IMR-90 (cell line): Measurements from ENCODE around the gene PTCD2. TPM values are rescaled to one million over a fixed set of nuclear protein-coding genes. Genes with fewer than 3 reads are reported as not detected.

Experiments used
- ATAC-seq: fragments of 200-7000 bp; cut with Tn5 transposase; 2 replicates; pipeline ENCODE4 v1.9.1; 2020; ENCODE audit warnings: low read depth, mild to moderate bottlenecking, moderate library complexity
- BruUV-seq: library from RNA; stranded (reverse); fragments of 400-500 nt; replicated peaks from 2 replicates; lab custom pipeline; 2021; lab: Mats Ljungman, UMichigan
- CTCF ChIA-PET: fragments of 300-600 bp; formaldehyde crosslinking; extraction: SDS; loops from one replicate; lab custom pipeline; 2021; ENCODE audit warnings: antibody characterized with exemption; lab: Yijun Ruan, JAX
- POLR2A ChIA-PET: fragments of 300-600 bp; sonication (Branson Sonifier 250); formaldehyde crosslinking; loops from one replicate; lab custom pipeline; 2022; ENCODE audit warnings: antibody characterized with exemption; ENCODE audit not compliant: unreplicated experiment; lab: Charles Lee
- DNase-seq: peaks from one replicate; pipeline ENCODE4 v3.0.0; 2013
- H2AFZ ChIP-seq: replicated peaks from 2 replicates; pipeline ENCODE3; 2013; ENCODE audit warnings: low read length, mild to moderate bottlenecking; ENCODE audit not compliant: poor library complexity
- H2AK5ac ChIP-seq: 2 replicates; pipeline ENCODE4 v1.6.1; 2013; ENCODE audit warnings: low read depth, low read length, inconsistent platforms
- H2AK9ac ChIP-seq: replicated peaks from 2 replicates; pipeline ENCODE3; 2013; ENCODE audit warnings: mild to moderate bottlenecking, low read depth, low read length, moderate library complexity; ENCODE audit not compliant: poor library complexity
- H2BK120ac ChIP-seq: 2 replicates; pipeline ENCODE4 v1.6.1; 2013; ENCODE audit warnings: low read depth, low read length, inconsistent platforms
- H2BK15ac ChIP-seq: 3 replicates; pipeline ENCODE4 v1.6.1; 2013; ENCODE audit warnings: low read depth, low read length, inconsistent platforms
- H2BK20ac ChIP-seq: 2 replicates; pipeline ENCODE4 v1.6.1; 2013; ENCODE audit warnings: low read depth, mild to moderate bottlenecking, inconsistent platforms, low read length, moderate library complexity
- H2BK5ac ChIP-seq: 2 replicates; pipeline ENCODE4 v1.6.1; 2013; ENCODE audit warnings: mild to moderate bottlenecking, low read depth, low read length, inconsistent platforms; ENCODE audit not compliant: poor library complexity, severe bottlenecking
- H3K14ac ChIP-seq: replicated peaks from 2 replicates; pipeline ENCODE4 v1.6.1; 2013; ENCODE audit warnings: low read depth, low read length, inconsistent platforms
- H3K18ac ChIP-seq: 2 replicates; pipeline ENCODE4 v1.6.1; 2013; ENCODE audit warnings: low read depth, low read length, control low read depth
- H3K23ac ChIP-seq: 2 replicates; pipeline ENCODE4 v1.6.1; 2013; ENCODE audit warnings: low read depth, low read length, inconsistent platforms
- H3K27ac ChIP-seq: 2 replicates; pipeline ENCODE4 v1.5.1; 2013; ENCODE audit warnings: mild to moderate bottlenecking, control low read depth, low read length; ENCODE audit not compliant: insufficient read depth
- H3K27me3 ChIP-seq: 2 replicates; pipeline ENCODE4 v1.6.1; 2013; ENCODE audit warnings: low read length; ENCODE audit not compliant: control insufficient read depth, insufficient read depth
- H3K36me3 ChIP-seq: 2 replicates; pipeline ENCODE4 v1.6.1; 2013; ENCODE audit warnings: low read length, mixed read lengths; ENCODE audit not compliant: control insufficient read depth, insufficient read depth
- H3K4ac ChIP-seq: 2 replicates; pipeline ENCODE4 v1.6.1; 2013; ENCODE audit warnings: low read depth, low read length, inconsistent platforms
- H3K4me1 ChIP-seq: 2 replicates; pipeline ENCODE4 v1.6.1; 2013; ENCODE audit warnings: low read length, mixed read lengths; ENCODE audit not compliant: control insufficient read depth, insufficient read depth
- H3K4me2 ChIP-seq: 2 replicates; pipeline ENCODE4 v1.6.1; 2013; ENCODE audit warnings: low read depth, mild to moderate bottlenecking, control low read depth, low read length, moderate library complexity
- H3K4me3 ChIP-seq: 2 replicates; pipeline ENCODE4 v1.5.1; 2013; ENCODE audit warnings: low read depth, mild to moderate bottlenecking, control low read depth, low read length, moderate library complexity; ENCODE audit not compliant: insufficient read depth
- H3K56ac ChIP-seq: 2 replicates; pipeline ENCODE4 v1.6.1; 2013; ENCODE audit warnings: low read length, inconsistent platforms; ENCODE audit not compliant: insufficient read depth; ENCODE audit errors: extremely low read depth
- H3K79me1 ChIP-seq, 2 experiments: 2 replicates each; pipeline ENCODE4 v1.6.1; 2013; ENCODE audit warnings: low read length in 2 of 2, inconsistent platforms in 1 of 2, low read depth in 1 of 2
- H3K9ac ChIP-seq: 2 replicates; pipeline ENCODE4 v1.6.1; 2013; ENCODE audit warnings: low read depth, low read length, control low read depth
- H3K9me1 ChIP-seq: 2 replicates; pipeline ENCODE4 v1.6.1; 2013; ENCODE audit warnings: low read length, inconsistent platforms; ENCODE audit not compliant: insufficient read depth
- H3K9me3 ChIP-seq: 2 replicates; pipeline ENCODE4 v1.6.1; 2013; ENCODE audit warnings: low read length; ENCODE audit not compliant: control insufficient read depth, insufficient read depth
- H4K20me1 ChIP-seq: 2 replicates; pipeline ENCODE4 v1.6.1; 2013; ENCODE audit warnings: low read length, inconsistent platforms; ENCODE audit not compliant: insufficient read depth
- H4K5ac ChIP-seq: 2 replicates; pipeline ENCODE4 v1.6.1; 2013; ENCODE audit warnings: mild to moderate bottlenecking, low read depth, low read length, control low read depth
- H4K8ac ChIP-seq, 2 experiments: 2 replicates each; pipeline ENCODE4 v1.6.1; 2013; ENCODE audit warnings: low read depth in 2 of 2, low read length in 2 of 2, control low read depth in 1 of 2, inconsistent platforms in 1 of 2
- H4K91ac ChIP-seq: 2 replicates; pipeline ENCODE4 v1.6.1; 2013; ENCODE audit warnings: low read depth, low read length, inconsistent platforms; ENCODE audit not compliant: insufficient read depth
- BHLHE40 ChIP-seq: fragments of 150-350 bp; IDR thresholded peaks from 2 replicates; pipeline ENCODE4 v1.6.1; 2016; ENCODE audit warnings: mild to moderate bottlenecking, low read depth, low read length
- CEBPB ChIP-seq: IDR thresholded peaks from 2 replicates; pipeline ENCODE4 v1.6.1; 2012; ENCODE audit warnings: low read depth, low read length, improper control_type of control experiment
- CHD1 ChIP-seq: IDR thresholded peaks from 2 replicates; pipeline ENCODE4 v1.6.1; 2012; ENCODE audit warnings: low read depth, low read length, improper control_type of control experiment
- CTCF ChIP-seq: conservative IDR thresholded peaks from 2 replicates; pipeline ENCODE4 v1.5.1; 2012; ENCODE audit warnings: mild to moderate bottlenecking, low read depth, low read length, improper control_type of control experiment
- ELK1 ChIP-seq: fragments of 150-350 bp; IDR thresholded peaks from 2 replicates; pipeline ENCODE4 v1.6.1; 2016; ENCODE audit warnings: low read depth, mild to moderate bottlenecking, low read length, moderate library complexity, borderline replicate concordance
- FOS ChIP-seq: fragments of 150-350 bp; IDR thresholded peaks from 2 replicates; pipeline ENCODE4 v1.6.1; 2016; ENCODE audit warnings: low read depth, low read length
- MAFK ChIP-seq: IDR thresholded peaks from 2 replicates; pipeline ENCODE4 v1.6.1; 2012; ENCODE audit warnings: low read depth, low read length, improper control_type of control experiment
- MAZ ChIP-seq: IDR thresholded peaks from 2 replicates; pipeline ENCODE4 v1.6.1; 2012; ENCODE audit warnings: low read depth, mild to moderate bottlenecking, low read length, improper control_type of control experiment, moderate library complexity, borderline replicate concordance
- MXI1 ChIP-seq: IDR thresholded peaks from 2 replicates; pipeline ENCODE4 v1.6.1; 2012; ENCODE audit warnings: low read depth, mild to moderate bottlenecking, low read length, moderate library complexity, borderline replicate concordance
- NFE2L2 ChIP-seq: fragments of 150-350 bp; IDR thresholded peaks from 2 replicates; pipeline ENCODE4 v1.6.1; 2016; ENCODE audit warnings: low read depth, mild to moderate bottlenecking, low read length
- POLR2A ChIP-seq: IDR thresholded peaks from 2 replicates; pipeline ENCODE4 v1.6.1; 2012; ENCODE audit warnings: mild to moderate bottlenecking, low read depth, low read length
- RAD21 ChIP-seq: IDR thresholded peaks from 2 replicates; pipeline ENCODE4 v1.6.1; 2012; ENCODE audit warnings: low read length, improper control_type of control experiment
- RCOR1 ChIP-seq: IDR thresholded peaks from 2 replicates; pipeline ENCODE4 v1.6.1; 2012; ENCODE audit warnings: mild to moderate bottlenecking, low read length, improper control_type of control experiment; ENCODE audit not compliant: insufficient replicate concordance
- RFX5 ChIP-seq: IDR thresholded peaks from 2 replicates; pipeline ENCODE4 v1.8.0; 2012; ENCODE audit warnings: low read depth, mild to moderate bottlenecking, low read length, moderate library complexity
- SMC3 ChIP-seq: fragments of 150-350 bp; IDR thresholded peaks from 2 replicates; pipeline ENCODE4 v1.6.1; 2016; ENCODE audit warnings: low read depth, mild to moderate bottlenecking, antibody characterized with exemption, low read length, moderate library complexity
- USF2 ChIP-seq: fragments of 150-350 bp; IDR thresholded peaks from 2 replicates; pipeline ENCODE4 v1.6.1; 2017; ENCODE audit warnings: mild to moderate bottlenecking, antibody characterized with exemption, low read length, low read depth
- WGBS, 2 experiments: methylation state at CpG; one replicate each; pipeline versions ENCODE4 v1.1.5 to v1.1.7; 2013; ENCODE audit warnings: missing lambda C conversion rate in 2 of 2; ENCODE audit not compliant: insufficient read length in 1 of 2; ENCODE audit errors: extremely low coverage in 2 of 2; 5-methylcytosine and 5-hydroxymethylcytosine counted together
- dilution Hi-C: fragments of 300-500 bp; cut with HindIII; formaldehyde crosslinking; loops from one replicate; pipeline ENCODE4 v1.14.3; 2018; ENCODE audit warnings: low sequenced_read_pairs; ENCODE audit not compliant: unreplicated experiment
- in situ Hi-C: fragments of 300-500 bp; cut with MboI; formaldehyde crosslinking; loops from 3 replicates; pipeline ENCODE4 v1.14.3; 2019; ENCODE audit warnings: low sequenced_read_pairs, inconsistent platforms, mixed read lengths
- intact Hi-C: fragments of 100-400 bp; cut with micrococcal nuclease; formaldehyde crosslinking; loops from 2 replicates; pipeline ENCODE4 v1.10.0; 2022
- polyA plus RNA-seq, 3 experiments: library from polyadenylated mRNA; depleted of rRNA; stranded (reverse); fragments of >200 nt; gene quantifications; 2 replicates each; pipeline ENCODE4 v1.2.3, GENCODE V29; 2012; ENCODE audit warnings: low replicate concordance in 1 of 3
- total RNA-seq: library from RNA; depleted of rRNA; stranded (reverse); fragments of >200 nt; gene quantifications from 2 replicates; pipeline ENCODE4 v1.2.3, GENCODE V29; 2012

Gene PTCD2
- total and polyA plus RNA-seq, 2 of the 4 experiments (the other 2 are of a cell fraction), result 6.5 to 9.9 TPM

- no peaks in the 10 kb centered on the region for H3K27me3 ChIP-seq
- TF ChIP-seq CHD1 (no peak), MXI1 (no peak), USF2 (no peak), MAFK (no peak), POLR2A (no peak), BHLHE40 (no peak), RFX5 (no peak), CTCF (no peak), SMC3 (no peak), NFE2L2 (no peak), CEBPB (no peak), RCOR1 (no peak), ELK1 (no peak), RAD21 (no peak), MAZ (no peak), FOS (no peak)
- no TSS peak for BruUV-seq
These were observed 46.6 kb upstream of the PTCD2 start for GRCh38 chr5:72273547-72273946.

More at GRCh38 chr5:72273547-72273946, 46.6 kb upstream of the PTCD2 start:
- dilution Hi-C loops, result no loop called here
- H3K4me2 ChIP-seq, result no peak overlapping the region
- peaks cover 2% of the 10 kb centered on the region; the same call in 1 of the 2 replicates for H3K36me3 ChIP-seq
- no peak overlapping the region for H2BK20ac ChIP-seq
- no peak overlapping the region for H2AFZ ChIP-seq
- no peak overlapping the region for H3K27ac ChIP-seq
- no peaks in the 10 kb centered on the region for H3K4me1 ChIP-seq
- H2BK15ac ChIP-seq, result no peak overlapping the region
- no peak overlapping the region for H3K14ac ChIP-seq
- no CpG with 5 or more reads among the region's 7 CpGs for WGBS, 2 experiments
- intact Hi-C loops, result loop anchor here (10.0 kb wide), 1 partner anchor 139 kb away; no protein-coding TSS in a partner anchor
- ATAC-seq (no peak), DNase-seq (no peak)
- in situ Hi-C loops, result no loop called here
- H4K5ac ChIP-seq, result no peak overlapping the region
- no peak overlapping the region for H3K56ac ChIP-seq
- ChIA-PET POLR2A (no interaction called here), CTCF (interaction anchor here (1.1 kb wide), 1 partner anchor 18 kb away, joined by 3 read pairs; no protein-coding TSS in a partner anchor)
- peaks cover 5% of the 10 kb centered on the region for H3K9me1 ChIP-seq
- no peaks in the 10 kb centered on the region for H3K9me3 ChIP-seq
- no peak overlapping the region for H3K9ac ChIP-seq
- no peak overlapping the region for H3K23ac ChIP-seq
- H3K4me3 ChIP-seq, result no peak overlapping the region
- no peak overlapping the region for H3K4ac ChIP-seq
- no peak overlapping the region for H4K91ac ChIP-seq
- no peak overlapping the region for H2BK5ac ChIP-seq
- no peak overlapping the region for H2AK5ac ChIP-seq
- no peak overlapping the region for H4K8ac ChIP-seq
- peaks cover 31 to 34% of the 10 kb centered on the region in 2 experiments for H3K79me1 ChIP-seq
- H3K18ac ChIP-seq, result no peak overlapping the region
- peaks cover 3% of the 10 kb centered on the region; the same call in 1 of the 2 replicates for H4K20me1 ChIP-seq
- H2AK9ac ChIP-seq, result no peak overlapping the region
- H2BK120ac ChIP-seq, result no peak overlapping the region
